ENCODE measurements around the gene ARPC1A. TPM values are rescaled to one million over a fixed set of nuclear protein-coding genes. Genes with fewer than 3 reads are reported as not detected.
"Not testable (repeated sequence)": the region's sequence is repeated elsewhere in the genome, so short reads cannot be mapped to it uniquely, and the experiment has no call there.

The ARPC1A gene
- total and polyA plus RNA-seq, 7 donors: 94.6 to 396 (median 131) TPM

DNA sequence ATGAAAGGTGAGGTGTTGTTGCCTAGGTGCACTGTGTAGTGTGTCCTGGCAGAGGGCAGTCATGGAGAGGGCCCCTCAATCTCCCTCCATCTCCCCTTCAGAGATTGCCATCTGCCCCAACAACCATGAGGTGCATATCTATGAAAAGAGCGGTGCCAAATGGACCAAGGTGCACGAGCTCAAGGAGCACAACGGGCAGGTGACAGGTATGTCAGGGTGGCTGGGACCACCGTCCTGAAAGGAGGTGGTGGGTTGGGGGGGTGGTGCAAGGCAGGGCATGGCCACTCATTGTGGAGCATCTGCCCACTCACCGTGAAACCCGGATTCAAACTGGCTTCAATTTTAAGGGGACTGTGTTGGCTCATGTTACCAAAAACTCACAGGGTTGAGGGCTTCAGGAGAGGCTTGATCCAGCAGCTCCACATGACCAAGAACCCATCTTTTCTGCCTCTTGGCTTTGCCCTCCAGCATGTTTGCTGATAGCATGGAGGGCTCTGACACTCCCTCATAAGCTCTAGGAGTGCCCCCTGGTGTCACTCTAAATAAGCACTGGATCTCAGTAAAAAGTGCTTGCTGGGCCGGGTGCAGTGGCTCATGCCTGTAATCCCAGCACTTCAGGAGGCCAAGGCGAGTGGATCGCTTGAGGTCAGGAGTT, 61.0 kb downstream of the ARPC1A start:
- Histone ChIP-seq H3K27me3 (no peaks in the 10 kb centered on the region), H3K4me1 (peaks cover 0 to 3% (median 0%) of the 10 kb centered on the region in 4 donors), H3K9me3 (no peaks in the 10 kb centered on the region), H3K27ac (no peak overlapping the region), H3K36me3 (peaks cover 0 to 50% (median 23%) of the 10 kb centered on the region in 4 donors), H3K4me3 (no peak overlapping the region)
- DNase-seq: no peak
- TF ChIP-seq POLR2AphosphoS5 (IDR thresholded peaks at IDR 0.05): no peak
- no peak for TF ChIP-seq EP300 (IDR thresholded peaks at IDR 0.05)
- no peak for TF ChIP-seq POLR2A (IDR thresholded peaks at IDR 0.05)
- 86 to 87% methylated on average over 9 of the region's 9 CpGs for WGBS, 2 donors
- intact Hi-C loops (cut with DNase I): no loop called here

- H3K27ac ChIP-seq; H3K27me3 ChIP-seq; intact Hi-C loops (cut with DNase I); H3K4me1 ChIP-seq; H3K4me3 ChIP-seq; H3K9me3 ChIP-seq; DNase-seq: not testable (repeated sequence)
- peaks cover 0 to 50% (median 23%) of the 10 kb centered on the region in 4 donors for H3K36me3 ChIP-seq
- WGBS, 2 donors: 93 to 95% methylated on average over 14 of the region's 14 CpGs
Observed at GRCh38 chr7:99387239-99387635, 61.5 kb downstream of the ARPC1A start.

- peaks cover 0 to 50% (median 23%) of the 10 kb centered on the region in 4 donors for H3K36me3 ChIP-seq
Observed at GRCh38 chr7:99387912-99388311, 62.2 kb downstream of the ARPC1A start.

GRCh38 chr7:99389772-99390171, 64.1 kb downstream of the ARPC1A start:
- Histone ChIP-seq H3K27ac (no peak overlapping the region), H3K9me3 (no peaks in the 10 kb centered on the region), H3K4me1 (peaks cover 0 to 22% (median 19%) of the 10 kb centered on the region in 4 donors), H3K27me3 (no peaks in the 10 kb centered on the region), H3K4me3 (no peak overlapping the region), H3K36me3 (peaks cover 0 to 50% (median 23%) of the 10 kb centered on the region in 4 donors)
- TF ChIP-seq POLR2A (IDR thresholded peaks at IDR 0.05) (no peak), POLR2AphosphoS5 (IDR thresholded peaks at IDR 0.05) (no peak), EP300 (IDR thresholded peaks at IDR 0.05) (no peak)
- TF ChIP-seq, protein P1, sequence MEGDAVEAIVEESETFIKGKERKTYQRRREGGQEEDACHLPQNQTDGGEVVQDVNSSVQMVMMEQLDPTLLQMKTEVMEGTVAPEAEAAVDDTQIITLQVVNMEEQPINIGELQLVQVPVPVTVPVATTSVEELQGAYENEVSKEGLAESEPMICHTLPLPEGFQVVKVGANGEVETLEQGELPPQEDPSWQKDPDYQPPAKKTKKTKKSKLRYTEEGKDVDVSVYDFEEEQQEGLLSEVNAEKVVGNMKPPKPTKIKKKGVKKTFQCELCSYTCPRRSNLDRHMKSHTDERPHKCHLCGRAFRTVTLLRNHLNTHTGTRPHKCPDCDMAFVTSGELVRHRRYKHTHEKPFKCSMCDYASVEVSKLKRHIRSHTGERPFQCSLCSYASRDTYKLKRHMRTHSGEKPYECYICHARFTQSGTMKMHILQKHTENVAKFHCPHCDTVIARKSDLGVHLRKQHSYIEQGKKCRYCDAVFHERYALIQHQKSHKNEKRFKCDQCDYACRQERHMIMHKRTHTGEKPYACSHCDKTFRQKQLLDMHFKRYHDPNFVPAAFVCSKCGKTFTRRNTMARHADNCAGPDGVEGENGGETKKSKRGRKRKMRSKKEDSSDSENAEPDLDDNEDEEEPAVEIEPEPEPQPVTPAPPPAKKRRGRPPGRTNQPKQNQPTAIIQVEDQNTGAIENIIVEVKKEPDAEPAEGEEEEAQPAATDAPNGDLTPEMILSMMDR (IDR thresholded peaks at IDR 0.05): no peak
- WGBS, 2 donors: 93% methylated on average over 13 of the region's 13 CpGs
- no peak for DNase-seq
- intact Hi-C loops (cut with DNase I): no loop called here

More at GRCh38 chr7:99387912-99388311, 62.2 kb downstream of the ARPC1A start:
- Histone ChIP-seq H3K27me3 (no peaks in the 10 kb centered on the region), H3K27ac (no peak overlapping the region), H3K4me1 (peaks cover 0 to 10% (median 9%) of the 10 kb centered on the region in 4 donors), H3K4me3 (no peak overlapping the region), H3K9me3 (no peaks in the 10 kb centered on the region)
- no peak for TF ChIP-seq EP300 (IDR thresholded peaks at IDR 0.05)
- TF ChIP-seq, protein P1 (IDR thresholded peaks at IDR 0.05): no peak
- no peak for TF ChIP-seq POLR2A (IDR thresholded peaks at IDR 0.05)
- TF ChIP-seq POLR2AphosphoS5 (IDR thresholded peaks at IDR 0.05): no peak
- 96% methylated on average over 20 of the region's 20 CpGs for WGBS, 2 donors
- intact Hi-C loops (cut with DNase I): no loop called here
- DNase-seq: no peak

- no peaks in the 10 kb centered on the region for H3K27me3 ChIP-seq
- DNase-seq: no peak
- H3K36me3 ChIP-seq: peaks cover 0 to 62% (median 25%) of the 10 kb centered on the region in 4 donors
- H3K4me1 ChIP-seq: peaks cover 0 to 22% (median 19%) of the 10 kb centered on the region in 4 donors
- no peak overlapping the region for H3K4me3 ChIP-seq
- 95% methylated on average over 23 of the region's 23 CpGs for WGBS, 2 donors
- TF ChIP-seq, protein P1 (IDR thresholded peaks at IDR 0.05): no peak
- TF ChIP-seq EP300 (IDR thresholded peaks at IDR 0.05) (no peak), POLR2AphosphoS5 (IDR thresholded peaks at IDR 0.05) (no peak), POLR2A (IDR thresholded peaks at IDR 0.05) (no peak)
- no peaks in the 10 kb centered on the region for H3K9me3 ChIP-seq
- intact Hi-C loops (cut with DNase I): no loop called here
- no peak overlapping the region for H3K27ac ChIP-seq
Observed at GRCh38 chr7:99390941-99391602, 65.4 kb downstream of the ARPC1A start.
